HL-60 (cell line): Measurements from ENCODE around the gene ATP6V1F.

ENCODE experiments used
- DNase-seq, 2 experiments: peaks; one replicate each; pipeline ENCODE4 v3.0.0-alpha.2; 2010 to 2020; ENCODE audit warnings: low read depth in 1 of 2, low spot score in 1 of 2
- H3K27ac ChIP-seq: fragments of 250-450 bp; sonication (Bioruptor Pico); replicated peaks from 2 replicates; pipeline ENCODE4 v1.5.1; 2020; ENCODE audit warnings: mild to moderate bottlenecking, moderate library complexity
- H3K27me3 ChIP-seq: fragments of 250-450 bp; sonication (Bioruptor Pico); 2 replicates; pipeline ENCODE4 v1.5.1; 2021; ENCODE audit warnings: mild to moderate bottlenecking, moderate library complexity; ENCODE audit not compliant: insufficient read depth, poor library complexity, severe bottlenecking
- H3K4me3 ChIP-seq: replicated peaks from 2 replicates; pipeline ENCODE4 v1.5.1; 2011; ENCODE audit warnings: mild to moderate bottlenecking, control low read depth, low read length; ENCODE audit not compliant: insufficient read depth
- GABPA ChIP-seq: IDR thresholded peaks from 2 replicates; pipeline ENCODE4 v1.6.1; 2012; ENCODE audit warnings: low read depth
- POLR2AphosphoS5 ChIP-seq: IDR thresholded peaks from 2 replicates; pipeline ENCODE4 v1.6.1; 2012; ENCODE audit warnings: low read depth
- SPI1 ChIP-seq: IDR thresholded peaks from 2 replicates; pipeline ENCODE4 v1.6.1; 2012; ENCODE audit warnings: low read depth, mild to moderate bottlenecking, borderline replicate concordance
- TF ChIP-seq, protein P1 (sequence below): IDR thresholded peaks from 2 replicates; pipeline ENCODE4 v1.6.1; 2012; ENCODE audit warnings: low read depth; ENCODE audit not compliant: insufficient replicate concordance
- TF ChIP-seq, protein P2 (sequence below): IDR thresholded peaks from one replicate; pipeline ENCODE4 v1.5.1; 2011; ENCODE audit warnings: low read length, control low read depth, inconsistent platforms; ENCODE audit not compliant: insufficient read depth

Gene ATP6V1F

DNA sequence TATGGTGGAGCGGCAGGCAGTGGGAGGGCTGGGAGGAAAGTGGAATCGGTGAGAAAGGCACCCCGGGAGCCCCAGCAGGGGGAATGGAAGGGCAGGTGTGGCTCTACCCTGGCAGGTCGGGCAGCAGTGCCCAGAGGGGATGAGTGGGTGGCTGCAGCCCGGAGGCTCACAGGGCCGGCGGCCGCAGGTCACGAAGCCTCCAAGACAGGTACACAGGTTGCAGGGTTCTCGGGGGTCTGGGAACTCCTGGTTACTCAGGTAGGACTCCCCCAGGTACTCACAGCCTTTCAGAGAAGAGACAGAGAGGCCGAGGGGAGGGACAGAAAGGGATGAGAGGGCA lies 26.1 kb downstream of the ATP6V1F start:
- TF ChIP-seq, protein P1, sequence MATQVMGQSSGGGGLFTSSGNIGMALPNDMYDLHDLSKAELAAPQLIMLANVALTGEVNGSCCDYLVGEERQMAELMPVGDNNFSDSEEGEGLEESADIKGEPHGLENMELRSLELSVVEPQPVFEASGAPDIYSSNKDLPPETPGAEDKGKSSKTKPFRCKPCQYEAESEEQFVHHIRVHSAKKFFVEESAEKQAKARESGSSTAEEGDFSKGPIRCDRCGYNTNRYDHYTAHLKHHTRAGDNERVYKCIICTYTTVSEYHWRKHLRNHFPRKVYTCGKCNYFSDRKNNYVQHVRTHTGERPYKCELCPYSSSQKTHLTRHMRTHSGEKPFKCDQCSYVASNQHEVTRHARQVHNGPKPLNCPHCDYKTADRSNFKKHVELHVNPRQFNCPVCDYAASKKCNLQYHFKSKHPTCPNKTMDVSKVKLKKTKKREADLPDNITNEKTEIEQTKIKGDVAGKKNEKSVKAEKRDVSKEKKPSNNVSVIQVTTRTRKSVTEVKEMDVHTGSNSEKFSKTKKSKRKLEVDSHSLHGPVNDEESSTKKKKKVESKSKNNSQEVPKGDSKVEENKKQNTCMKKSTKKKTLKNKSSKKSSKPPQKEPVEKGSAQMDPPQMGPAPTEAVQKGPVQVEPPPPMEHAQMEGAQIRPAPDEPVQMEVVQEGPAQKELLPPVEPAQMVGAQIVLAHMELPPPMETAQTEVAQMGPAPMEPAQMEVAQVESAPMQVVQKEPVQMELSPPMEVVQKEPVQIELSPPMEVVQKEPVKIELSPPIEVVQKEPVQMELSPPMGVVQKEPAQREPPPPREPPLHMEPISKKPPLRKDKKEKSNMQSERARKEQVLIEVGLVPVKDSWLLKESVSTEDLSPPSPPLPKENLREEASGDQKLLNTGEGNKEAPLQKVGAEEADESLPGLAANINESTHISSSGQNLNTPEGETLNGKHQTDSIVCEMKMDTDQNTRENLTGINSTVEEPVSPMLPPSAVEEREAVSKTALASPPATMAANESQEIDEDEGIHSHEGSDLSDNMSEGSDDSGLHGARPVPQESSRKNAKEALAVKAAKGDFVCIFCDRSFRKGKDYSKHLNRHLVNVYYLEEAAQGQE: no peak
- TF ChIP-seq, protein P2, sequence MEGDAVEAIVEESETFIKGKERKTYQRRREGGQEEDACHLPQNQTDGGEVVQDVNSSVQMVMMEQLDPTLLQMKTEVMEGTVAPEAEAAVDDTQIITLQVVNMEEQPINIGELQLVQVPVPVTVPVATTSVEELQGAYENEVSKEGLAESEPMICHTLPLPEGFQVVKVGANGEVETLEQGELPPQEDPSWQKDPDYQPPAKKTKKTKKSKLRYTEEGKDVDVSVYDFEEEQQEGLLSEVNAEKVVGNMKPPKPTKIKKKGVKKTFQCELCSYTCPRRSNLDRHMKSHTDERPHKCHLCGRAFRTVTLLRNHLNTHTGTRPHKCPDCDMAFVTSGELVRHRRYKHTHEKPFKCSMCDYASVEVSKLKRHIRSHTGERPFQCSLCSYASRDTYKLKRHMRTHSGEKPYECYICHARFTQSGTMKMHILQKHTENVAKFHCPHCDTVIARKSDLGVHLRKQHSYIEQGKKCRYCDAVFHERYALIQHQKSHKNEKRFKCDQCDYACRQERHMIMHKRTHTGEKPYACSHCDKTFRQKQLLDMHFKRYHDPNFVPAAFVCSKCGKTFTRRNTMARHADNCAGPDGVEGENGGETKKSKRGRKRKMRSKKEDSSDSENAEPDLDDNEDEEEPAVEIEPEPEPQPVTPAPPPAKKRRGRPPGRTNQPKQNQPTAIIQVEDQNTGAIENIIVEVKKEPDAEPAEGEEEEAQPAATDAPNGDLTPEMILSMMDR: no peak
- TF ChIP-seq SPI1 (no peak), POLR2AphosphoS5 (no peak), GABPA (no peak)
- DNase-seq: no peak
- no peak overlapping the region for H3K27ac ChIP-seq

DNA sequence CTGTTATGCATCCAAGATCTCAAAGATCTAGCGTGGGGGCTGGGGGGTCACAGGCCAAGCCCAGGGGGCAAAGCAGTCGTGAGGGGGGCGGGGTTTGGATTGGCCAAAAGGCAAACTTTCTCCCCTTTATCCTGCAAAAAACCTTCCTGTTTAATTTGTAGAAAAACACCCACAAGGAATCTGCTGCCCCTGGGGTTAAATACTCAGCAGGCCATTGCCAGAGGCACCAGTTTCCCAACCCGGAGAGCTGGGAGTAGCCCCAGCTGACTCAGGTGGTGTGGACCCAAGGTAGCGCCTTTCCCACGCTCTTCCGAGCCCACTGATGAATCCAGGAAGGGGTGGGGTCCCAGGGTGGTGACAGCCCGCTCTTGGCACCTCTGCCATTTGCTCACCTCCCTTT lies 26.5 kb downstream of the ATP6V1F start:
- no peak for DNase-seq
- Histone ChIP-seq H3K27me3 (peaks cover 17% of the 10 kb centered on the region), H3K27ac (no peak overlapping the region), H3K4me3 (no peak overlapping the region)
- TF ChIP-seq GABPA: no peak
- no peak for TF ChIP-seq POLR2AphosphoS5
- TF ChIP-seq, protein P2: no peak
- TF ChIP-seq, protein P1: no peak
- TF ChIP-seq SPI1: no peak

More for the DNA sequence above, 26.1 kb downstream of the ATP6V1F start:
- H3K27me3 ChIP-seq: peaks cover 17% of the 10 kb centered on the region
- no peak overlapping the region for H3K4me3 ChIP-seq

DNA sequence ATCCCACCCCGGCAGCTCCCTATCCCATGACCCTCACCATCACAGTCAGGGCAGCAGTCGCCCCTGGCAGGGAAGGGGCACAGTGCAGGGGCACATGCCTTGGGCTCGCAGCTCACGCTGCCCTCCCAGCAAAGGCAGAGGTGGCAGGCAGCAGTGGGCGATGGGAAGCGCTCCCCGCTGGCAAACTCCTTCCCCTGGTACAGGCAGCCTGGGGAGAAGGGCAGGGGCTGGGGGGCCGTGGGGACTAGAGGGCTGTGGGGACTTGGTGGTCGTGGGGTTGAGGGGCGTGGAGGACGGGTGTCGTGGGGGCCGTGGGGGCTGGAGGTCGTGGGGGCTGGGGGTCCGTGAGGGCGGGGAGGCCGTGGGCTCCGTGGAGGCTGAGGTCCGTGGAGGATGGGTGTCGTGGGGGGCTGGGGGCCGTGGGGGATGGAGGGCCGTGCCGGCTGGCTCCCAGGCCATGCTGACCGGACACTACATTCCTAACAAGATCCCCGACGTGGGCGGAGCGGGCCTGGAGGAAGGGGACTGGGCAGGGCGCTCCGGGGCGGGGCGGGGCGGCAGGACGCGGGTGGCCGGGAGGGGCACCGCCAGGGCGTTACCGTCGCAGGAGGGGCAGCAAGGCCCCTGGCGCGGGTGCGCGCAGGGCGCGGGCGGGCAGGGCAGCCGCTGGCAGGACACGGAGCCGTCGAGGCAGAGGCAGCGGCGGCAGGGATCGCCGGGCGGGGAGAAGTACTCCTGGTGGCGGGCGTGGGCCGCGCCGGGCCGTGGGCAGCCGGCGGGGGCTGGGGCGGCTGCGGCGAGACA lies 27.9 kb downstream of the ATP6V1F start:
- no peak overlapping the region for H3K27ac ChIP-seq
- TF ChIP-seq SPI1: no peak
- no peak for TF ChIP-seq GABPA
- TF ChIP-seq POLR2AphosphoS5: no peak
- TF ChIP-seq, protein P1: no peak
- TF ChIP-seq, protein P2: no peak
- peak overlapping the region; percentile 14; the same call in 1 of the 2 replicates for H3K4me3 ChIP-seq
- H3K27me3 ChIP-seq: peaks cover 17% of the 10 kb centered on the region
- DNase-seq: no peak
